ENCODE results near the gene RAB5IF. TPM values are rescaled to one million over a fixed set of nuclear protein-coding genes. Genes with fewer than 3 reads are reported as not detected.

The RAB5IF gene
- total RNA-seq, 2 experiments from 2014 or later, result 108 to 109 TPM

DNA sequence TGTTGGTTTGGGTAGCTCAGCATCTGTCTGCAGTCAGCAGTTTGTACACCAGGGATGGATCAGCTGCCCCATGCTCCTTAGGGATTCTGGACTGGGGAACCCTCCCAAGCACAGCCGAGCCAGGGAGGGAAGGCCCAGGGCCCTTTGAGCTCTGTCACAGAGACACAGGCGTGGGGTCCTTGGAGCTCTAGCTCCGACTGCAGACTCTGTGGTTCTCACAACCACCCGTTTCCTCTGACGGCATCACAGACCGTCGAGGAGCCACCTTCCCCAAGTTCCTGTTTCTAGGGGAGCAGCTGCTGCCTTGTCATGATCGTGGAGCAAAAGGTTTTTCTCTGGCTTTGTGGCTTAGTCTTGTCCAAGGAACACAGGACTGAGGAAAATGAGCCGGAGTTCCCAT is 40.4 kb downstream of the RAB5IF start, which contains the start of gene SLA2:
TSS of gene SLA2 (minus strand) at position 199 of the 400 bp plus-strand sequence. CDS start 4,861 bp downstream, outside the sequence.
- ATAC-seq, result peak; percentile 80
- peaks cover 51% of the 10 kb centered on the region for H3K36me3 Mint-ChIP-seq (ENCODE audit: low read depth)
- peak within 1 kb of the TSS; percentile 99 for H3K4me3 Mint-ChIP-seq
- H3K9me3 Mint-ChIP-seq (ENCODE audit: insufficient read depth), result no peaks in the 10 kb centered on the region
- peak; percentile 86 for DNase-seq
- ChIA-PET CTCF (interaction anchor here (0.7 to 4.8 kb wide), 16 partner anchors 9 to 168 kb away, joined by 3 to 43 read pairs (median 6); partner anchors contain the start of genes DSN1, NDRG3 and RAB5IF), POLR2A (interaction anchor here (0.8 to 4.3 kb wide), 15 partner anchors 11 to 596 kb away, joined by 3 to 42 read pairs (median 5); partner anchors contain the start of genes RAB5IF and TGIF2)
- H3K4me1 Mint-ChIP-seq (ENCODE audit: low read depth), result peaks cover 49% of the 10 kb centered on the region
- H3K27me3 Mint-ChIP-seq (ENCODE audit: low read depth), result no peaks in the 10 kb centered on the region
- H3K27ac Mint-ChIP-seq, result peak within 1 kb of the TSS; percentile 93

DNA sequence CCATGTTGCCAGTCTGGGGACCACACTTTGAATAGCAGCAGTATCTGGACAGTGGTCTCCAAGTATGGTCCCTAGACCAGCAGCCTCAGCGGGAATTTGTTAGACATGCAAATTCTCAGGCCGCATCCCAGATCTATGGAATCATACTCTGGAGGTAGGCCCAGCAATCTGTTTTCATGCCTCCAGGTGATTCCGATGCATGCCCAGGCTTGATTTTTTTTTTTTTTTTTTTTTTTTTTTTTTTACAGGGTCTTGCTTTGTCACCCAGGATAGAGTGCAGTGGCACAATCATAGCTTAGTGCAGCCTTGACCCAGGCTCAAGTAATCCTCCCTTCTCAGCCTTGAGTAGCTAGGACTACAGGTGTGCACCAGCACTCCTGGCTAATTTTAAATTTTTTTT is 41.1 kb downstream of the RAB5IF start:
- CTCF ChIA-PET, result interaction anchor here (0.7 to 4.8 kb wide), 7 partner anchors 10 to 108 kb away, joined by 3 to 43 read pairs (median 6); no protein-coding TSS in a partner anchor
- H3K27me3 Mint-ChIP-seq (ENCODE audit: low read depth), result no peaks in the 10 kb centered on the region
- H3K4me1 Mint-ChIP-seq (ENCODE audit: low read depth), result peaks cover 42% of the 10 kb centered on the region
- H3K27ac Mint-ChIP-seq, result peak overlapping the region; percentile 93
- peak overlapping the region; percentile 99 for H3K4me3 Mint-ChIP-seq
- no peak for ATAC-seq
- peaks cover 48% of the 10 kb centered on the region for H3K36me3 Mint-ChIP-seq (ENCODE audit: low read depth)
- POLR2A ChIA-PET, result interaction anchor here (0.6 to 4.3 kb wide), 7 partner anchors 10 to 41 kb away, joined by 3 to 42 read pairs (median 10); partner anchors contain the start of gene RAB5IF
- H3K9me3 Mint-ChIP-seq (ENCODE audit: insufficient read depth), result no peaks in the 10 kb centered on the region
- no peak for DNase-seq

DNA sequence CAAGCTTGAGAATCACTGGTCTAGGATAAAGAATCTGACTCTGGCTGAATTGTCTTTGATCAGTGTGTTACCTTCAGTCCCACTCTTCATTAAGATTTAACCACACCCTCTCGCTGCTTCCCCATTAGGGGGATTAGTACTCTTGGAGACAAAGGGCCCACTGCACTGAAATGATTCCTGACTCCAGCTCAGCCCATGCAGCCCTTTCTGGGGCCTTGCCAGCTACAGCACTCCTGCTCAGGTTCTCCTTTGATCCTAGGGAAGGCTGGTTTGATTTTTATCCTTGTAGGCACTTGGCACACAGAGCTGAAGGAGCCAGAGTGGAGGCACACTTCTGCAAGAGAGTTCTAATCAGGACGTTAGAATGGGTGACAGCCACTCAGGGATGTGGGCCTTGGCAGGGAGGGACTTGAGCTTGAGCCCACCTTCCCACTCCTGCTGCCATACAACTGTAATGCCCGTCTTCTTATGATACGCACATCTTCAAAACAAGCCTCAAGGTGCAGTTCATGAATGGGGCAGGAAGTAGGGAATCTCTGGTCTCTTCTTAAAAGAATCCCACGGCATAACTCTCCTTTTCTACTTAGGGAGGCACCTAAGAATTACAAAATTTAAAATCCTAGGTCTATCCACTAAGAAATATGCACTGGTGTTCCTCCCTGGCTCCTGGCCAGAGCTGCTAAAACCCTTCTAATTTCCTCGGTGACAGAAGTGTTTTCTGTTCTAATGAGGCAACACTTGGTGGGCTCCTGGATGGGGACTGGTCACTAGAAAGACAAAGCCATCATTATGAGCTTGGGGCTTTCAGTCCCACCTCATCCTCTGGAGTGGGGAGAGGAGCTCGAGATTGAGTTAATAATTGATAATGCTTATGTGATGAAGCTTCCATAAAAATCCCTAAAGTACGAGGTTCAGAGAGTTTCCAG is 41.9 kb downstream of the RAB5IF start:
- no peaks in the 10 kb centered on the region for H3K27me3 Mint-ChIP-seq (ENCODE audit: low read depth)
- H3K4me1 Mint-ChIP-seq (ENCODE audit: low read depth), result peaks cover 35% of the 10 kb centered on the region
- no peaks in the 10 kb centered on the region for H3K9me3 Mint-ChIP-seq (ENCODE audit: insufficient read depth)
- H3K4me3 Mint-ChIP-seq, result peak overlapping the region; percentile 34
- ChIA-PET POLR2A (interaction anchor here (0.7 to 1.5 kb wide), 3 partner anchors 9 to 185 kb away, joined by 4 to 5 read pairs (median 4); no protein-coding TSS in a partner anchor), CTCF (interaction anchor here (1.4 to 4.8 kb wide), 5 partner anchors 9 to 34 kb away, joined by 3 to 43 read pairs (median 5); no protein-coding TSS in a partner anchor)
- peak overlapping the region; percentile 64 for H3K27ac Mint-ChIP-seq
- ATAC-seq (no peak), DNase-seq (no peak)
- H3K36me3 Mint-ChIP-seq (ENCODE audit: low read depth), result peaks cover 44% of the 10 kb centered on the region

DNA sequence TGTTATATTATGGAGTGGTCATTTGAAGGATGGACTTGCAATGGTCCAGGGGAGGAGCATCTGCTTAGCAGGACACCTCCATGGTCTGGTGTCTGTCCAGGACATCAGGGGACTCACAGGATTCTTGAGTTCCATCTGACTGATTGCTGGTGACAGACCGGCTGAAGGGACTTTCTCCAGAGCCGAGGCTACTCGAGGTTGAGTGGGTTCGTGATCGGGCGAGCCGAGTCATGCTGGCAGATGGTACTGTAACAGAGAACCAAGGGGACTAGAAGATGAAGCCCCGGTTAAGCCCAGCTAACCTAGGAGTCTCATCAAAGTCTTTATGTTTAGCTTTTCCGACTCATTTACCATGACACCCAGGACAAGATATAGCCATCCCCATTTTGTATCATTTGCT is 47.9 kb downstream of the RAB5IF start:
- POLR2A ChIA-PET, result no interaction called here

DNA sequence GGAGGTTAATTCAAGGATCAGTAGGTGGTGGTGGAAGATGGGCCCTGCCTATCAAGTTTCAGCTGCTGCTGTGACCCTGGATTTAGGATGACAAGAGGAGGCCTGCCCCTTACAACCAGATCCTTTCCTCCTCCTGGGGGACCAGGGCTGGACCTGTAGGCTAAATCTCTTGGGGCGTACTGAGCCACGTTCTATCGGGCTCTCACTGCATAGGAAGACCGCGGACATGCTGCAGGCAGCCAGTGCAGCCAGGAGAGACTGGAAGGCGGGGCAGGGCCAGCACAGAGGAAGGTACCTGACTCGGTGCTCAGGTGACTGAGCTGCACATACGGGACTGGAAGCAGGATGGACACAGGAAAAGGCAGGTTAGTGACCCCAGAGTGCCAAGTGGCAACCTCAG is 48.9 kb downstream of the RAB5IF start:
- H3K36me3 Mint-ChIP-seq (ENCODE audit: low read depth), result peaks cover 34% of the 10 kb centered on the region
- H3K27me3 Mint-ChIP-seq (ENCODE audit: low read depth), result no peaks in the 10 kb centered on the region
- peaks cover 33% of the 10 kb centered on the region for H3K4me1 Mint-ChIP-seq (ENCODE audit: low read depth)
- ChIA-PET POLR2A (interaction anchor here (1.6 to 5.6 kb wide), 2 partner anchors 10 to 49 kb away, joined by 3 to 42 read pairs; partner anchors contain the start of genes RAB5IF and SLA2), CTCF (interaction anchor here (1.4 kb wide), 1 partner anchor 9 kb away, joined by 5 read pairs; the partner anchor contains the start of gene SLA2)
- DNase-seq (no peak), ATAC-seq (no peak)
- H3K9me3 Mint-ChIP-seq (ENCODE audit: insufficient read depth), result no peaks in the 10 kb centered on the region
- H3K27ac Mint-ChIP-seq, result peak overlapping the region; percentile 19
- H3K4me3 Mint-ChIP-seq, result no peak overlapping the region

More for the DNA sequence above, 47.9 kb downstream of the RAB5IF start:
- H3K27ac Mint-ChIP-seq, result no peak overlapping the region
- H3K27me3 Mint-ChIP-seq (ENCODE audit: low read depth), result no peaks in the 10 kb centered on the region
- H3K4me3 Mint-ChIP-seq, result no peak overlapping the region
- H3K9me3 Mint-ChIP-seq (ENCODE audit: insufficient read depth), result no peaks in the 10 kb centered on the region
- H3K4me1 Mint-ChIP-seq (ENCODE audit: low read depth), result peaks cover 26% of the 10 kb centered on the region
- CTCF ChIA-PET, result no interaction called here
- ATAC-seq (no peak), DNase-seq (no peak)
- H3K36me3 Mint-ChIP-seq (ENCODE audit: low read depth), result peaks cover 28% of the 10 kb centered on the region

DNA sequence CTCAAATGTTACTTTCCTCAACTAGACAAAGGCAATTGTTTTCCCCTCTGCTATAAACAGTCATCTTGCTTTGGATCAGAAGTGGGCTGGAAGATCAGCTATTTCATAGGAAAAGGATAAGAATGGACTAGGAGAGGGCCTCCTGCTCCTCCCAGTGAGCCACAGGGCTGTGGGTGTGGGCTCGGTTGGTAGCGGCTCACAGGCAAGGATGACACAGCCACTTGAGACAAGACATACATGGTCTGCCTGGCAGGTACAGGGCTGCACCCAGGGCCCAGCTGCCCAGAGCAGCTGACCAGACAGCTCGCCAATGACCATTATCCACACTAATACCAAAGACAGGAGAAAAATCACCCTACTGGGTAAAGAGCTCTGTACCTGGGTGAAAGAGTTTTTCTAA is 49.4 kb downstream of the RAB5IF start:
- Mint-ChIP-seq H3K4me1 (ENCODE audit: low read depth) (peaks cover 33% of the 10 kb centered on the region), H3K9me3 (ENCODE audit: insufficient read depth) (no peaks in the 10 kb centered on the region), H3K36me3 (ENCODE audit: low read depth) (peaks cover 34% of the 10 kb centered on the region), H3K27me3 (ENCODE audit: low read depth) (no peaks in the 10 kb centered on the region), H3K27ac (peak overlapping the region; percentile 36), H3K4me3 (no peak overlapping the region)
- DNase-seq, result no peak
- CTCF ChIA-PET, result interaction anchor here (1.2 to 1.4 kb wide), 3 partner anchors 9 to 163 kb away, joined by 3 to 5 read pairs (median 3); partner anchors contain the start of gene SLA2
- POLR2A ChIA-PET, result interaction anchor here (1.6 to 5.6 kb wide), 2 partner anchors 11 to 49 kb away, joined by 3 to 42 read pairs; partner anchors contain the start of genes RAB5IF and SLA2
- no peak for ATAC-seq

DNA sequence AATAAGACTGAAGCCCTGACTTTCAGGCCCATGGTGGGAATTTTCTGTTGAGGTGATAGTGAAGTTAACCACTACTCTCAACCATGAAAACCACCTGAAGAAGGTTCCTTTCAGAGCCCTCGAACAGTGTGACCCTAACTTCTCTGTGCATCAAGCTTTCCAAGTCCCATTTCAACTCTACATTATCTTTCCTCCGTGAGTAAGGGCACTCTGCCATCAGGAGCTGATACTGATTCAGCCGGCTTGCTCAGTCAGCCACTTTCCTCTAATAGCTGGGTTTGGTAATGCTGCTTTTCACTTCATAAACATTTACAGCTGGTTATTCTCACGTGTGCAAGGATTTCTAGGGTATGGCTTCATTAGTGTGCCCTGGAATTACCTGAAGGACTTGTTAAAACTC is 51.2 kb downstream of the RAB5IF start:
- POLR2A ChIA-PET, result interaction anchor here (0.9 to 5.6 kb wide), 3 partner anchors 9 to 77 kb away, joined by 3 to 42 read pairs (median 4); partner anchors contain the start of gene SLA2
- Mint-ChIP-seq H3K4me1 (ENCODE audit: low read depth) (peaks cover 43% of the 10 kb centered on the region), H3K27ac (no peak overlapping the region), H3K36me3 (ENCODE audit: low read depth) (peaks cover 41% of the 10 kb centered on the region), H3K9me3 (ENCODE audit: insufficient read depth) (no peaks in the 10 kb centered on the region), H3K4me3 (no peak overlapping the region), H3K27me3 (ENCODE audit: low read depth) (no peaks in the 10 kb centered on the region)
- DNase-seq (no peak), ATAC-seq (no peak)
- CTCF ChIA-PET, result interaction anchor here (0.7 to 1.6 kb wide), 6 partner anchors 9 to 180 kb away, joined by 4 to 5 read pairs (median 4); partner anchors contain the start of gene SLA2

DNA sequence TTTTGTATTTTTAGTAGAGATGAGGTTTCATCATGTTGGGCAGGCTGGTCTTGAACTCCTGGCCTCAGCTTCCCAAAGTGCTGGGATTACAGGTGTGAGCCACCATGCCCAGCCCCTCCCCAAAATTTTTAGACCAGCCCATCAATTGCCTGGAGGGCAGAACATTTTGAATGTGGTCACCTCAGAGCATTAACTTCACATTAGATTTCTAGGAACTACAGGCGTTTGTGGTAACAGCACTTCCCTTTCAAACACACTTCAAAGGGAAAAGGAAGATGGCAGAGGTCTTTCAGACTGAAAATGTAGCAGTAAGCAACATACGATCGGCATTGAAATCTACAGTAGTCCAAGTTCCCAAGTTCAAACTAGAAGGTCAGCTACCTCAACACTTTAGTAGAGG is 52.7 kb downstream of the RAB5IF start:
- ChIA-PET CTCF (interaction anchor here (1.0 to 3.4 kb wide), 5 partner anchors 12 to 150 kb away, joined by 3 to 13 read pairs (median 3); partner anchors contain the start of gene SLA2), POLR2A (interaction anchor here (5.6 kb wide), 1 partner anchor 14 kb away, joined by 42 read pairs; the partner anchor contains the start of gene SLA2)
- H3K4me1 Mint-ChIP-seq (ENCODE audit: low read depth), result peaks cover 44% of the 10 kb centered on the region
- H3K9me3 Mint-ChIP-seq (ENCODE audit: insufficient read depth), result no peaks in the 10 kb centered on the region
- H3K27ac Mint-ChIP-seq, result peak overlapping the region; percentile 97
- H3K4me3 Mint-ChIP-seq, result peak overlapping the region; percentile 66
- no peaks in the 10 kb centered on the region for H3K27me3 Mint-ChIP-seq (ENCODE audit: low read depth)
- ATAC-seq (peak; percentile 85), DNase-seq (peak; percentile 63)
- peaks cover 34% of the 10 kb centered on the region for H3K36me3 Mint-ChIP-seq (ENCODE audit: low read depth)

Other genes with a start within 250 kb of the RAB5IF start
- gene MYL9, start 64.3 kb upstream of the RAB5IF start, total RNA-seq, result under 1 TPM; 0.18 to 0.31 TPM
- gene TGIF2, start 32.2 kb upstream of the RAB5IF start, total RNA-seq, result 10 to 100 TPM; 29.2 to 32.9 TPM
- gene SLA2, start 40.4 kb downstream of the RAB5IF start, total RNA-seq, result 100 to 1,000 TPM; 131 to 137 TPM
- gene NDRG3, start 140.3 kb downstream of the RAB5IF start, total RNA-seq, result 10 to 100 TPM; 37.2 to 39.4 TPM
- 10 to 100 TPM; 40.2 to 41.8 TPM for gene DSN1, start 168.0 kb downstream of the RAB5IF start, total RNA-seq